NB4 (cell line): ENCODE data around the gene TNFRSF11A.

Source experiments
- DNase-seq: peaks from one replicate; pipeline ENCODE4 v3.0.0; 2010; ENCODE audit warnings: low read depth
- H3K4me3 ChIP-seq: one replicate; pipeline ENCODE4 v1.5.1; 2011; ENCODE audit warnings: mild to moderate bottlenecking, low read depth, low read length, moderate library complexity
- MYC ChIP-seq: IDR thresholded peaks from 2 replicates; pipeline ENCODE4 v1.6.1; 2011; ENCODE audit warnings: low read depth, low read length
- POLR2A ChIP-seq: IDR thresholded peaks from 2 replicates; pipeline ENCODE4 v1.6.1; 2011; ENCODE audit warnings: mild to moderate bottlenecking; ENCODE audit not compliant: insufficient read length; ENCODE audit errors: extremely low read depth
- TF ChIP-seq, protein P1 (sequence below): IDR thresholded peaks from 2 replicates; pipeline ENCODE4 v1.6.1; 2011; ENCODE audit warnings: low read depth, low read length
- TF ChIP-seq, protein P2 (sequence below): IDR thresholded peaks from one replicate; pipeline ENCODE4 v1.5.1; 2012; ENCODE audit warnings: low read depth, low read length

TNFRSF11A gene

GRCh38 chr18:62437235-62438017, 112.3 kb downstream of the TNFRSF11A start:
- no peak overlapping the region for H3K4me3 ChIP-seq
- TF ChIP-seq, protein P1, sequence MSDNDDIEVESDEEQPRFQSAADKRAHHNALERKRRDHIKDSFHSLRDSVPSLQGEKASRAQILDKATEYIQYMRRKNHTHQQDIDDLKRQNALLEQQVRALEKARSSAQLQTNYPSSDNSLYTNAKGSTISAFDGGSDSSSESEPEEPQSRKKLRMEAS = no peak
- TF ChIP-seq MYC = no peak
- no peak for TF ChIP-seq POLR2A
- TF ChIP-seq, protein P2, sequence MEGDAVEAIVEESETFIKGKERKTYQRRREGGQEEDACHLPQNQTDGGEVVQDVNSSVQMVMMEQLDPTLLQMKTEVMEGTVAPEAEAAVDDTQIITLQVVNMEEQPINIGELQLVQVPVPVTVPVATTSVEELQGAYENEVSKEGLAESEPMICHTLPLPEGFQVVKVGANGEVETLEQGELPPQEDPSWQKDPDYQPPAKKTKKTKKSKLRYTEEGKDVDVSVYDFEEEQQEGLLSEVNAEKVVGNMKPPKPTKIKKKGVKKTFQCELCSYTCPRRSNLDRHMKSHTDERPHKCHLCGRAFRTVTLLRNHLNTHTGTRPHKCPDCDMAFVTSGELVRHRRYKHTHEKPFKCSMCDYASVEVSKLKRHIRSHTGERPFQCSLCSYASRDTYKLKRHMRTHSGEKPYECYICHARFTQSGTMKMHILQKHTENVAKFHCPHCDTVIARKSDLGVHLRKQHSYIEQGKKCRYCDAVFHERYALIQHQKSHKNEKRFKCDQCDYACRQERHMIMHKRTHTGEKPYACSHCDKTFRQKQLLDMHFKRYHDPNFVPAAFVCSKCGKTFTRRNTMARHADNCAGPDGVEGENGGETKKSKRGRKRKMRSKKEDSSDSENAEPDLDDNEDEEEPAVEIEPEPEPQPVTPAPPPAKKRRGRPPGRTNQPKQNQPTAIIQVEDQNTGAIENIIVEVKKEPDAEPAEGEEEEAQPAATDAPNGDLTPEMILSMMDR = no peak
- DNase-seq = peak; percentile 44

DNA sequence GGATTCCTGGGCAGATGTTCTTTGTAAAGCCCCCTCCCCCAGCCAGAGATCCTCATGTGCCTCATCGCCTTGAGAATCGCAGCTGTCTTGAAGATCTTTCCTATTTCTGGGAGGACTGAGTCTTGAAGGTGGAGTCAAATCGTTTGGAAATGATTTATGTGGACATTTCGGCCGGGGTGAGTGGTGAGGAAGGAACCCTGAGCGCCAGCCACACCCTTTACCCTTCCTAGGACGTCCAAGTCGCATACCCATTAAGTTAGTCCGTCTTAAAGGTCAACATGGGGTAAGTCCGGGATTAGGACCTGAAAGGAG, 112.9 kb downstream of the TNFRSF11A start:
- H3K4me3 ChIP-seq = no peak overlapping the region
- no peak for DNase-seq
- TF ChIP-seq MYC (no peak), POLR2A (no peak)
- TF ChIP-seq, protein P2 = no peak
- TF ChIP-seq, protein P1 = no peak

- no peak overlapping the region for H3K4me3 ChIP-seq
- TF ChIP-seq, protein P1 = no peak
- TF ChIP-seq POLR2A (no peak), MYC (no peak)
- TF ChIP-seq, protein P2 = no peak
- DNase-seq = no peak
Measured at GRCh38 chr18:62438402-62438801, 113.3 kb downstream of the TNFRSF11A start.

DNA sequence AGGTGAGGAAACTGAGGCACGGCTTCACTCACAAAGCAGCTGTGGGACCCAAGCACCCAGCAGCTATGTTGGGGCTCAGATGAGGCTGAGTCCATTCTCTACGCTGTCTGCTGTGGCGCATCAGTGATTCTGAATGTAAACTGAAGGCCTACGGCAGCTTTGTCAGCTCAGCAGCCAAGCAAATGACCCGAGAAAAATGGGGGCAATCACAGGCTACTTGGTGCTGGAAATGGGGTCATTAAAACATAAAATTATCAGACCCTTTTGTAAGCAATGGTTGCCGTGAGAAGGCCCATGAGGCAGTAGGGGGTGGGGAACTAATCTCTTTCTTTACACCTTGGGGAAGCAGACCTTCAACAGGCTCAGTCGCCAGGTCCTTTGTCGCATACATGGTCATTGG, 113.8 kb downstream of the TNFRSF11A start:
- TF ChIP-seq, protein P1 = no peak
- TF ChIP-seq MYC (no peak), POLR2A (no peak)
- TF ChIP-seq, protein P2 = no peak
- no peak overlapping the region for H3K4me3 ChIP-seq
- no peak for DNase-seq
